HG02610 (cell line): ENCODE data around the gene RBL2.
A peak's percentile ranks its signal among the peaks of the same experiment; 100 is the strongest.
"Not testable (repeated sequence)": the region's sequence is repeated elsewhere in the genome, so short reads cannot be mapped to it uniquely, and the experiment has no call there.

Source experiments
- ATAC-seq: cut with Tn5 transposase; IDR thresholded peaks from one replicate; pipeline ENCODE4 v1.9.1; 2021; ENCODE audit warnings: mild to moderate bottlenecking, moderate library complexity; ENCODE audit not compliant: unreplicated experiment

Gene RBL2

GRCh38 chr16:53503991-53504663, 69.9 kb downstream of the RBL2 start:
- ATAC-seq, result no peak

GRCh38 chr16:53504665-53505064, 70.4 kb downstream of the RBL2 start:
- no peak for ATAC-seq

GRCh38 chr16:53506254-53506653, 72.0 kb downstream of the RBL2 start:
- ATAC-seq, result no peak

GRCh38 chr16:53507464-53508179, 73.4 kb downstream of the RBL2 start:
- no peak for ATAC-seq

- peak; percentile 43 for ATAC-seq
Measured at GRCh38 chr16:53509906-53510703, 75.8 kb downstream of the RBL2 start.

GRCh38 chr16:53510704-53511070, 76.4 kb downstream of the RBL2 start:
- no peak for ATAC-seq

GRCh38 chr16:53511084-53511402, 76.8 kb downstream of the RBL2 start:
- ATAC-seq, result no peak

GRCh38 chr16:53511403-53512280, 77.4 kb downstream of the RBL2 start:
- ATAC-seq, result no peak

- ATAC-seq, result not testable (repeated sequence)
Measured at GRCh38 chr16:53512795-53513194, 78.5 kb downstream of the RBL2 start.

GRCh38 chr16:53515259-53515658, 81.0 kb downstream of the RBL2 start:
- ATAC-seq, result no peak

- ATAC-seq, result no peak
Measured at GRCh38 chr16:53515811-53516210, 81.5 kb downstream of the RBL2 start.

GRCh38 chr16:53517851-53518250, 83.6 kb downstream of the RBL2 start:
- ATAC-seq, result no peak

- ATAC-seq, result peak; percentile 95
Measured at GRCh38 chr16:53518550-53519416, 84.5 kb downstream of the RBL2 start.

GRCh38 chr16:53519417-53520091, 85.3 kb downstream of the RBL2 start:
- ATAC-seq, result peak; percentile 9

- ATAC-seq, result no peak
Measured at GRCh38 chr16:53523126-53523804, 89.0 kb downstream of the RBL2 start.

- ATAC-seq, result no peak
Measured at GRCh38 chr16:53523971-53524548, 89.8 kb downstream of the RBL2 start.

- ATAC-seq, result no peak
Measured at GRCh38 chr16:53528797-53529196, 94.5 kb downstream of the RBL2 start.

- no peak for ATAC-seq
Measured at GRCh38 chr16:53529513-53529912, 95.2 kb downstream of the RBL2 start.

- no peak for ATAC-seq
Measured at GRCh38 chr16:53530046-53530445, 95.8 kb downstream of the RBL2 start.
